GM13976 (cell line): ENCODE measurements around the gene PGLYRP2.

ENCODE experiments used
- DNase-seq: peaks from one replicate; pipeline ENCODE4 v3.0.0; 2012; ENCODE audit warnings: low spot score
- in situ Hi-C: fragments of 300-500 bp; cut with MboI; formaldehyde crosslinking; loops from one replicate; pipeline ENCODE4 v1.12.0; 2022; ENCODE audit warnings: low sequenced_read_pairs, mixed read lengths, inconsistent platforms; ENCODE audit not compliant: unreplicated experiment
- TF ChIP-seq, protein P1 (sequence below): IDR thresholded peaks from 2 replicates; pipeline ENCODE4 v1.5.1; 2012; ENCODE audit warnings: borderline replicate concordance, mild to moderate bottlenecking; ENCODE audit not compliant: insufficient read depth; ENCODE audit errors: extremely low read depth, missing control alignments, control extremely low read depth

Gene PGLYRP2

DNA sequence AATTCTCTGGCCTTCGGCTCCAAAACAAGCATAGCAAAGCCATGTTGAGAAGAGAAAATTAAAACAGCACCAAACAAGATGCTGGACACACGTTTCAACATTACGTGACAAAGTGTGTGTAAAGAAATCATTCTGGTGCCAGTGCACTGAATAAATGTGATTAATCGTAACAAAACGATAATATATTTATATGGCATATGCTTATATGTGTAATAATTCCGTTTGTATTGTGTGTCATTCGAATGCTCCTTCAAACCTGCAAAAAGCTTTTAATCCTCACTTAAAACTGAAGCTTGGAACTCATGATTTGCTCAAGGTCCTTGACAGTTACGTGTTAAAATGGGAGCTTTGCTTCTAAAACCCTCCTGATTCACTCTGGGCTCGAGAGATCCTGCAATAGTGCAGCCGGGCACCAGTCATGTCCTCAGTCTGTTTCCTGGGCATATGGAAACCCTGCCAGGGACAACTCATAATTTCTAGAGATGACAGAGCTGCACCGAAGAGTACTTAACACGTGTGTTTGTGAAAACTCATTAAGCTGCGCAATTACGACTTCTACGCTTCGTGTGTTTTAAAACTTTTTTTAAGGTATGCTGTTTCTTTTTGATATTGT lies 59.8 kb downstream of the PGLYRP2 start:
- TF ChIP-seq, protein P1, sequence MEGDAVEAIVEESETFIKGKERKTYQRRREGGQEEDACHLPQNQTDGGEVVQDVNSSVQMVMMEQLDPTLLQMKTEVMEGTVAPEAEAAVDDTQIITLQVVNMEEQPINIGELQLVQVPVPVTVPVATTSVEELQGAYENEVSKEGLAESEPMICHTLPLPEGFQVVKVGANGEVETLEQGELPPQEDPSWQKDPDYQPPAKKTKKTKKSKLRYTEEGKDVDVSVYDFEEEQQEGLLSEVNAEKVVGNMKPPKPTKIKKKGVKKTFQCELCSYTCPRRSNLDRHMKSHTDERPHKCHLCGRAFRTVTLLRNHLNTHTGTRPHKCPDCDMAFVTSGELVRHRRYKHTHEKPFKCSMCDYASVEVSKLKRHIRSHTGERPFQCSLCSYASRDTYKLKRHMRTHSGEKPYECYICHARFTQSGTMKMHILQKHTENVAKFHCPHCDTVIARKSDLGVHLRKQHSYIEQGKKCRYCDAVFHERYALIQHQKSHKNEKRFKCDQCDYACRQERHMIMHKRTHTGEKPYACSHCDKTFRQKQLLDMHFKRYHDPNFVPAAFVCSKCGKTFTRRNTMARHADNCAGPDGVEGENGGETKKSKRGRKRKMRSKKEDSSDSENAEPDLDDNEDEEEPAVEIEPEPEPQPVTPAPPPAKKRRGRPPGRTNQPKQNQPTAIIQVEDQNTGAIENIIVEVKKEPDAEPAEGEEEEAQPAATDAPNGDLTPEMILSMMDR: no peak
- no peak for DNase-seq
- in situ Hi-C loops: no loop called here
